K562 (cell line): Measurements from ENCODE around the gene HSF5. TPM values are rescaled to one million over a fixed set of nuclear protein-coding genes. Genes with fewer than 3 reads are reported as not detected.
A peak's percentile ranks its signal among the peaks of the same experiment; 100 is the strongest.

ENCODE experiments used
- ATAC-seq: fragments of 200-7000 bp; cut with Tn5 transposase; 3 replicates; pipeline ENCODE4 v1.9.1; 2020; ENCODE audit warnings: moderate library complexity
- BruUV-seq: library from RNA; stranded (reverse); fragments of 400-500 nt; replicated peaks from 2 replicates; lab custom pipeline; 2021; lab: Mats Ljungman, UMichigan
- CTCF ChIA-PET: fragments of 300-600 bp; formaldehyde crosslinking; extraction: SDS; loops from one replicate; lab custom pipeline; 2021; ENCODE audit warnings: low intra/inter-chr PET ratio; lab: Yijun Ruan, JAX
- POLR2A ChIA-PET: fragments of 300-600, 350-650 bp; sonication (Branson Sonifier 250); formaldehyde crosslinking; extraction: SDS; loops from one replicate; lab custom pipeline; 2021; ENCODE audit warnings: antibody characterized with exemption, inconsistent platforms; lab: Yijun Ruan, JAX
- DNase-seq, 4 experiments: peaks; one replicate each; pipeline versions ENCODE4 v3.0.0 to v3.0.0-alpha.2; 2011 to 2018; ENCODE audit warnings: low spot score in 3 of 4, mixed read lengths in 3 of 4; ENCODE audit errors: extremely low read depth in 1 of 4
- FAIRE-seq: peaks from 2 replicates; lab custom pipeline; 2011; peaks lifted over from hg19 to GRCh38; lab: Jason Lieb, UNC
- H2AFZ ChIP-seq: 2 replicates; pipeline ENCODE4 v1.6.0; 2011; ENCODE audit warnings: low read depth, low read length, control low read depth, inconsistent platforms
- H3K27ac ChIP-seq: fragments of 200-600 bp; 3 replicates; pipeline ENCODE4 v1.8.0; 2011; ENCODE audit warnings: low read depth, mild to moderate bottlenecking, control low read depth, inconsistent platforms, low read length, moderate library complexity, mixed read lengths; ENCODE audit errors: extremely low read depth
- H3K27me3 ChIP-seq, 2 experiments: fragments of 300-600 bp in 1 of 2; 2 replicates in 1 of 2; 3 replicates in 1 of 2; pipeline versions ENCODE4 v1.6.0 to v1.8.0; 2011; ENCODE audit warnings: inconsistent platforms in 2 of 2, low read length in 2 of 2, mild to moderate bottlenecking in 1 of 2, mixed read lengths in 1 of 2, moderate library complexity in 1 of 2; ENCODE audit not compliant: control insufficient read depth in 2 of 2, insufficient read depth in 2 of 2
- H3K36me3 ChIP-seq: fragments of 300-600 bp; 3 replicates; pipeline ENCODE4 v1.8.0; 2011; ENCODE audit warnings: mild to moderate bottlenecking, low read length, inconsistent platforms; ENCODE audit not compliant: control insufficient read depth, insufficient read depth
- H3K4me1 ChIP-seq, 2 experiments: fragments of 200-600 bp in 1 of 2; replicated peaks in 1 of 2; 2 replicates in 1 of 2; 3 replicates in 1 of 2; pipeline versions ENCODE4 v1.5.1 to v1.8.0; 2011; ENCODE audit warnings: inconsistent platforms in 2 of 2, low read length in 2 of 2, mild to moderate bottlenecking in 1 of 2, mixed read lengths in 1 of 2, moderate library complexity in 1 of 2; ENCODE audit not compliant: control insufficient read depth in 2 of 2, insufficient read depth in 2 of 2
- H3K4me2 ChIP-seq: 2 replicates; pipeline ENCODE4 v1.6.1; 2011; ENCODE audit warnings: low read length, control low read depth, inconsistent platforms, mixed read lengths; ENCODE audit not compliant: insufficient read depth
- H3K4me3 ChIP-seq: fragments of 200-600 bp; sonication (generic), shearing (Covaris generic); 2 replicates; pipeline ENCODE4 v1.5.1; 2016; ENCODE audit warnings: control low read depth, inconsistent platforms
- H3K79me2 ChIP-seq: fragments of 200-600 bp; 3 replicates; pipeline ENCODE4 v1.8.0; 2011; ENCODE audit warnings: low read length, inconsistent platforms; ENCODE audit not compliant: control insufficient read depth, insufficient read depth
- H3K9ac ChIP-seq, 2 experiments: 2 replicates each; pipeline versions ENCODE4 v1.6.0 to v1.6.1; 2011; ENCODE audit warnings: low read depth in 2 of 2, low read length in 2 of 2, control low read depth in 1 of 2, inconsistent platforms in 1 of 2, mild to moderate bottlenecking in 1 of 2, mixed read lengths in 1 of 2; ENCODE audit not compliant: insufficient read depth in 1 of 2
- H3K9me1 ChIP-seq: one replicate; pipeline ENCODE4 v1.6.0; 2011; ENCODE audit warnings: inconsistent platforms, mild to moderate bottlenecking, low read length, moderate library complexity; ENCODE audit not compliant: control insufficient read depth, insufficient read depth
- H3K9me3 ChIP-seq: replicated peaks from 2 replicates; pipeline ENCODE4 v1.5.1; 2011; ENCODE audit warnings: low read depth, low read length, inconsistent platforms; ENCODE audit not compliant: control insufficient read depth, insufficient read depth
- H4K20me1 ChIP-seq: replicated peaks from 2 replicates; pipeline ENCODE4 v1.6.1; 2011; ENCODE audit warnings: low read length, inconsistent platforms, mixed read lengths; ENCODE audit not compliant: control insufficient read depth, insufficient read depth
- ADNP ChIP-seq: fragments of 200-800 bp; sonication (Bioruptor generic); IDR thresholded peaks from 2 replicates; pipeline ENCODE4 v1.6.1; 2016; ENCODE audit warnings: missing genetic modification characterization, missing compliant biosample characterization
- BCOR ChIP-seq: fragments of 450-650 bp; IDR thresholded peaks from 2 replicates; pipeline ENCODE4 v1.6.1; 2016
- CBFA2T3 ChIP-seq: fragments of 450-650 bp; IDR thresholded peaks from 2 replicates; pipeline ENCODE4 v1.6.1; 2017
- EWSR1 ChIP-seq: fragments of 450-650 bp; IDR thresholded peaks from 2 replicates; pipeline ENCODE4 v1.6.1; 2018; ENCODE audit warnings: borderline replicate concordance, mild to moderate bottlenecking, low read depth, moderate library complexity; ENCODE audit not compliant: partially characterized antibody
- IRF1 ChIP-seq: sonication (generic); formaldehyde crosslinking; IDR thresholded peaks from 2 replicates; pipeline ENCODE4 v1.8.0; 2022; ENCODE audit warnings: missing genetic modification reagents, mild to moderate bottlenecking, borderline replicate concordance
- MCM3 ChIP-seq: fragments of 450-650 bp; IDR thresholded peaks from 2 replicates; pipeline ENCODE4 v1.6.1; 2016
- PTTG1 ChIP-seq: fragments of 450-650 bp; IDR thresholded peaks from 2 replicates; pipeline ENCODE4 v1.6.1; 2016; ENCODE audit warnings: low read depth, mild to moderate bottlenecking, missing genetic modification characterization, missing compliant biosample characterization
- SOX6 ChIP-seq: fragments of 450-650 bp; IDR thresholded peaks from 2 replicates; pipeline ENCODE4 v1.6.1; 2014; ENCODE audit warnings: mild to moderate bottlenecking
- SREBF1 ChIP-seq: fragments of 150-350 bp; IDR thresholded peaks from 2 replicates; pipeline ENCODE4 v1.6.1; 2014; ENCODE audit warnings: antibody characterized with exemption, low read depth, low read length, borderline replicate concordance
- TARDBP ChIP-seq: fragments of 450-650 bp; IDR thresholded peaks from 2 replicates; pipeline ENCODE4 v1.6.1; 2016
- ZNF354B ChIP-seq: fragments of 250-450 bp; sonication (Bioruptor Pico); IDR thresholded peaks from 2 replicates; pipeline ENCODE4 v1.4.0; 2020
- ZNF655 ChIP-seq: fragments of 250-450 bp; sonication (Bioruptor Pico); IDR thresholded peaks from 2 replicates; pipeline ENCODE4 v1.5.0; 2021
- WGBS: fragments of 100-300 bp; shearing (Covaris generic); methylation state at CpG from one replicate; pipeline ENCODE4 v1.1.6; 2016; ENCODE audit warnings: low coverage, mixed read lengths; ENCODE audit not compliant: insufficient coverage; ENCODE audit errors: missing lambda C conversion rate; 5-methylcytosine and 5-hydroxymethylcytosine counted together
- in situ Hi-C: fragments of 300-500 bp; cut with MboI; formaldehyde crosslinking; loops from 4 replicates; pipeline ENCODE4 v1.15.0; 2018; ENCODE audit warnings: inconsistent platforms, mixed read lengths
- intact Hi-C: fragments of 100-400 bp; cut with micrococcal nuclease; formaldehyde crosslinking; loops from 2 replicates; pipeline ENCODE4 v1.14.2; 2022
- polyA plus RNA-seq, 8 experiments: library from polyadenylated mRNA; depleted of rRNA in 4 of 8; stranded (reverse) in 5 of 8; unstranded in 3 of 8; fragments of >200 nt; fragmentation: Nextera tagmentation in 2 of 8; fragmentation: Illumina TruSeq in 1 of 8; extraction: Ambion mirVana in 2 of 8; extraction: Trizol in 1 of 8; gene quantifications; 2 replicates each; pipeline versions ENCODE4 v1.2.1 to v1.2.3, GENCODE V29; 2011 to 2014; ENCODE audit warnings: inconsistent platforms in 1 of 8, missing spikeins in 1 of 8
- total RNA-seq, 7 experiments: library from RNA; depleted of rRNA in 6 of 7; stranded (reverse); fragments of >200 nt in 6 of 7; fragmentation: Illumina TruSeq in 2 of 7; extraction: Trizol in 2 of 7; gene quantifications; 2 replicates each; pipeline versions ENCODE4 v1.2.1 to v1.2.3, GENCODE V29; 2011 to 2021; ENCODE audit warnings: low replicate concordance in 1 of 7

Gene HSF5
- total and polyA plus RNA-seq, 9 of the 15 experiments (the other 6 are each of a cell fraction or from before 2014, with no cell fraction given), result 0.04 TPM; not detected in 8

GRCh38 chr17:58373003-58373402 lies 115.2 kb downstream of the HSF5 start:
- Histone ChIP-seq H3K9me1 (no peaks in the 10 kb centered on the region), H3K4me3 (no peak overlapping the region), H3K36me3 (no peaks in the 10 kb centered on the region), H3K4me1 (peaks cover 0 to 9% of the 10 kb centered on the region in 2 experiments; a peak in 3 of 5 replicates), H3K9me3 (no peaks in the 10 kb centered on the region), H3K4me2 (no peak overlapping the region), H3K27ac (no peak overlapping the region), H3K79me2 (no peaks in the 10 kb centered on the region), H3K9ac (no peak overlapping the region; a peak in 1 of 4 replicates), H2AFZ (0 out of 2 replicates have a peak overlapping the region, but pooled peaks have one; percentile 44), H3K27me3 (no peaks in the 10 kb centered on the region), H4K20me1 (no peaks in the 10 kb centered on the region)
- no TSS peak for BruUV-seq
- ChIA-PET POLR2A (interaction anchor here (0.6 to 1.4 kb wide), 6 partner anchors 9 to 36 kb away, joined by 3 to 4 read pairs (median 4); partner anchors contain the start of gene SUPT4H1), CTCF (no interaction called here)
- 58% methylated on average over 5 of the region's 5 CpGs for WGBS
- FAIRE-seq (no peak), DNase-seq (no peak), ATAC-seq (no peak)
- no peak for TF ChIP-seq ZNF354B
- in situ Hi-C loops, result no loop called here
- intact Hi-C loops, result no loop called here

- no peak for TF ChIP-seq EWSR1
- no peak for TF ChIP-seq BCOR
- no peak for TF ChIP-seq ZNF655 (CRISPR knock-in tag)
- no peak for TF ChIP-seq IRF1
- TF ChIP-seq SREBF1, result no peak
- TF ChIP-seq SOX6, result no peak
- TF ChIP-seq PTTG1 (tag), result no peak
- no peak for TF ChIP-seq MCM3
- no peak for TF ChIP-seq CBFA2T3
- no peak for TF ChIP-seq TARDBP
- TF ChIP-seq ADNP (tag), result no peak
- Histone ChIP-seq H3K27me3 (no peaks in the 10 kb centered on the region), H3K9ac (0 out of 4 replicates have a peak overlapping the region, but pooled peaks of 1 of the 2 experiments have one; percentile 18), H2AFZ (no peak overlapping the region), H3K9me1 (no peaks in the 10 kb centered on the region), H3K4me2 (no peak overlapping the region), H3K9me3 (no peaks in the 10 kb centered on the region), H3K79me2 (no peaks in the 10 kb centered on the region), H3K27ac (no peak overlapping the region), H3K4me1 (peaks cover 6 to 10% of the 10 kb centered on the region in 2 experiments; a peak in 3 of 5 replicates), H3K36me3 (no peaks in the 10 kb centered on the region), H3K4me3 (no peak overlapping the region), H4K20me1 (no peaks in the 10 kb centered on the region)
- in situ Hi-C loops, result no loop called here
- no peak for DNase-seq
- POLR2A ChIA-PET, result interaction anchor here (1.4 kb wide), 1 partner anchor 19 kb away, joined by 4 read pairs; the partner anchor contains the start of gene SUPT4H1
- CTCF ChIA-PET, result no interaction called here
- WGBS, result 23% methylated on average over 6 of the region's 6 CpGs
- FAIRE-seq, result no peak
- ATAC-seq, result no peak
- intact Hi-C loops, result no loop called here
- BruUV-seq, result no TSS peak
Observed at GRCh38 chr17:58371300-58371950, 116.8 kb downstream of the HSF5 start.
